Peyer's patch (tissue), 4 donors: Measurements from ENCODE around the gene ARL8B. TPM values are rescaled to one million over a fixed set of nuclear protein-coding genes. Genes with fewer than 3 reads are reported as not detected.

Experiments
- DNase-seq, 3 donors: peaks; one replicate each; pipeline ENCODE4 v3.0.0-alpha.2; 2017 to 2019
- H3K27ac ChIP-seq, 4 donors: fragments of 200-600 bp; sonication (generic); one replicate each; pipeline ENCODE4 v1.5.1; 2016 to 2019
- H3K27me3 ChIP-seq, 2 donors: fragments of 200-600 bp; sonication (generic); one replicate each; pipeline ENCODE4 v1.5.1; 2019
- H3K36me3 ChIP-seq, 3 donors: fragments of 200-600 bp; sonication (generic); one replicate each; pipeline ENCODE4 v1.5.1; 2016 to 2019
- H3K4me1 ChIP-seq, 4 donors: fragments of 200-600 bp; sonication (generic); one replicate each; pipeline ENCODE4 v1.5.1; 2016 to 2019
- H3K4me3 ChIP-seq, 4 donors: fragments of 200-600 bp; sonication (generic); 1 replicate in 3 of 4; 2 replicates in 1 of 4; pipeline ENCODE4 v1.5.1; 2016 to 2019; ENCODE audit warnings: mild to moderate bottlenecking in 1 of 4
- H3K9me3 ChIP-seq, 4 donors: fragments of 200-600 bp; sonication (generic); one replicate each; pipeline ENCODE4 v1.5.1; 2016 to 2019; ENCODE audit warnings: mild to moderate bottlenecking in 1 of 4
- CTCF ChIP-seq, 6 experiments: fragments of 450-650 bp in 4 of 6; fragments of 200-600 bp in 2 of 6; sonication (generic) in 1 of 6; IDR thresholded peaks; one replicate each; pipeline ENCODE4 v1.5.1; 2017 to 2019; ENCODE audit warnings: antibody characterized with exemption in 6 of 6, mild to moderate bottlenecking in 3 of 6, moderate library complexity in 1 of 6
- POLR2A ChIP-seq, 2 donors: fragments of 450-650 bp; IDR thresholded peaks; one replicate each; pipeline ENCODE4 v1.5.1; 2017; ENCODE audit warnings: antibody characterized with exemption in 2 of 2, mild to moderate bottlenecking in 2 of 2, moderate library complexity in 2 of 2
- total RNA-seq, 4 donors: library from RNA; depleted of rRNA; stranded (reverse); fragments of >200 nt; gene quantifications; one replicate each; pipeline ENCODE4 v1.1.0, GENCODE V29; 2016

ARL8B gene
- total RNA-seq, 4 donors from 2014 or later: 32.6 to 47.0 (median 36.8) TPM

- no peaks in the 10 kb centered on the region for H3K9me3 ChIP-seq
- no peaks in the 10 kb centered on the region for H3K36me3 ChIP-seq
- DNase-seq: no peak
- H3K4me1 ChIP-seq: peaks cover 0 to 32% (median 0%) of the 10 kb centered on the region in 4 donors
- no peak overlapping the region for H3K4me3 ChIP-seq
- TF ChIP-seq POLR2A (IDR thresholded peaks at IDR 0.05): no peak
- no peaks in the 10 kb centered on the region for H3K27me3 ChIP-seq
- H3K27ac ChIP-seq: peak overlapping the region in 1 of 4 donors; percentile 26
Observed at GRCh38 chr3:5136919-5137429, 14.9 kb downstream of the ARL8B start.

DNA sequence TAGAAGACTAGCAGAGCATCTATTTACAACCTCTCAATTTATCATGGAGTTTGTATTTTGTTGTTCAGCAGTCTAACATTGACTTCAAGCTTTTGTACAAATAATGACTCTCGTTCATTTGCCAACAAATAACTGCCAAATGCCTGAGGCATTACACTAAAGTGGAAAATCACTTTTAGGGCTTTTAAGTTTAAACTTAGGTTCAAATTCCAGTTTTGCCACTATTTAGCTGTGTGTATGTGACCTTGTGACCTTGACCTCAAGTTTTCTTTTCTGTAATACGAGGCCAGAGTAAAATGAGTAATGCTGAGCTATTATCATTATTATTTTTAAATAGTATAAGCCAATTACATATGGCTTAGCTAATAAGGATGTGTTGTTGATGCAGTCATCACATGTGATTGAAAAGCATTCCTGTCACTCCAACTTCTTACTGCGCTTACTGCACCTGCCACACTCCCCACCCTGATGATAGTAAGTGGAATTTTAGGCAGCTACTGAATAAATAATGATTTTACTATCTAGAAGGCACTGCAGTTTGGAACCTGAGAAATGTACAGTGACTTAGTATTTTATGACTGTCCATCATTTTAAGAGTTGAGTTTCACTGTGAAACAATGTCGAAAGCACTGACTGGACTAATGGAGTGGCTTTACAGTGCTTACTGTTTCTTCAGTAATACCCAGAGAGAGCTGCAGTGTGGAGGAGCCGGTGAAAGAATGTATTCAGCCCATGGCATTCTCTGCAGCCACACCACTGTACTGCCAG lies 16.3 kb downstream of the ARL8B start:
- H3K9me3 ChIP-seq: no peaks in the 10 kb centered on the region
- no peaks in the 10 kb centered on the region for H3K36me3 ChIP-seq
- no peak overlapping the region for H3K27ac ChIP-seq
- TF ChIP-seq POLR2A (IDR thresholded peaks at IDR 0.05): no peak
- TF ChIP-seq CTCF (IDR thresholded peaks at IDR 0.05): no peak
- peaks cover 0 to 28% (median 0%) of the 10 kb centered on the region in 4 donors for H3K4me1 ChIP-seq
- H3K4me3 ChIP-seq: no peak overlapping the region
- no peaks in the 10 kb centered on the region for H3K27me3 ChIP-seq
- no peak for DNase-seq

DNA sequence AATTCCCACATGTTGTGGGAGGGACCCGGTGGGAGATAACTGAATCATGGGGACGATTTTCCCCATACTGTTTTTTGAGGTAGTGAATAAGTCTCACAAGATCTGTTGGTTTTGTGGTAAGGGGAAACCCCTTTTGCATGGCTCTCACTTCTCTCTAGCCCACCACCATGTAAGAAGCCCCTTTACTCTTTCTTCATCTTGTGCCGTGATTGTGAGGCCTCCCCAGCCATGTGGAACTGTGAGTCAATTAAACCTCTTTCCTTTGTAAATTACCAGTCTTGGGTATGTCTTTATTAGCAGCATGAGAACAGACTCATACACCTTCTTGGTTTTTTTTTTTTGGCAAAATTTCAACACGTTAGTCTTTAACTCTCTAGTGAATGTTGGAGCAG lies 18.1 kb downstream of the ARL8B start:
- Histone ChIP-seq H3K27ac (no peak overlapping the region), H3K4me3 (no peak overlapping the region), H3K27me3 (no peaks in the 10 kb centered on the region), H3K36me3 (no peaks in the 10 kb centered on the region), H3K4me1 (peaks cover 0 to 27% (median 0%) of the 10 kb centered on the region in 4 donors), H3K9me3 (no peaks in the 10 kb centered on the region)
- TF ChIP-seq CTCF (IDR thresholded peaks at IDR 0.05) (no peak), POLR2A (IDR thresholded peaks at IDR 0.05) (no peak)
- no peak for DNase-seq

- Histone ChIP-seq H3K9me3 (no peaks in the 10 kb centered on the region), H3K36me3 (no peaks in the 10 kb centered on the region), H3K4me1 (peaks cover 0 to 27% (median 0%) of the 10 kb centered on the region in 4 donors), H3K4me3 (no peak overlapping the region), H3K27me3 (no peaks in the 10 kb centered on the region), H3K27ac (no peak overlapping the region)
- no peak for TF ChIP-seq POLR2A (IDR thresholded peaks at IDR 0.05)
- TF ChIP-seq CTCF (IDR thresholded peaks at IDR 0.05): no peak
- no peak for DNase-seq
Observed at GRCh38 chr3:5140839-5141238, 18.7 kb downstream of the ARL8B start.

DNA sequence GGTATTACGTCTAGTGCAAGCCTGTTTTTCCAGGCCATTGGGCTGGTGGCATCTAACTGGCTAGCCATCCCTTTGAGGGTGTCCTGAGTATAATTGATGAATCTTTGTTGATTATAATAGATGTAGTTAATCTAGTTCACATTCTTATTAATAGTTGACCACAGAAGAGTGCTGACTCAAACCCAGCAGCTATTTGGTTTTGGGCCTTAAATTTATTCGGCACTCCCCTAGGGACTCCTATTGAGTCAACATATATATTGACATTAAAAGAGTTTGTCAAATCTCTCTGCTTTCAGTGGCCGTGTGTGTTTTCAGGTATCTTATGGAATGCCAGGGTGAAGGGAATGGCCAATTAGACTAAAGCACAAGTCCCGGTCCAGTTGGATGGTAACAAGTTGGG lies 19.7 kb downstream of the ARL8B start:
- Histone ChIP-seq H3K9me3 (no peaks in the 10 kb centered on the region), H3K4me3 (no peak overlapping the region), H3K27ac (no peak overlapping the region), H3K36me3 (no peaks in the 10 kb centered on the region), H3K4me1 (peaks cover 0 to 23% (median 0%) of the 10 kb centered on the region in 4 donors), H3K27me3 (no peaks in the 10 kb centered on the region)
- DNase-seq: no peak
- TF ChIP-seq POLR2A (IDR thresholded peaks at IDR 0.05) (no peak), CTCF (IDR thresholded peaks at IDR 0.05) (no peak)

DNA sequence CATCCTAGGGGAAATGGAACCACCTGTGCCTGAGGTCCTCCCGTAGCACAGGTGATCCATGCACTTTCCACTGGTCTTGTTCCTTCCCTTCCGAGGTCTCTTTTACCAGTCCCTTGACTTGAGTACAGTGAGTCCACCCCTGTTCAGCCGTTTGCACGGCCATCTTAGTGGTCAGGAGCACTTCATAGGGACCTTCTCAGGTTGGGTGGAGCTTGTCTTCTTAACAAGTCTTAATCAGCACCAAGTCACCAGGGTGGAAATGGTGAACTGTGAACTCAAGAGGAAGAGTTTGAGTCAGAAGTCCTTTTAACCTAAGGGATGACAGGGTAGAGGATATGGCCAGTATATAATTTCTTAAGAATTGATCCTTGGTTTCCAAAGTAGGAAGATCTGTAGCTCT lies 21.4 kb downstream of the ARL8B start:
- Histone ChIP-seq H3K27ac (no peak overlapping the region), H3K36me3 (no peaks in the 10 kb centered on the region), H3K9me3 (no peaks in the 10 kb centered on the region), H3K27me3 (no peaks in the 10 kb centered on the region), H3K4me3 (no peak overlapping the region), H3K4me1 (peaks cover 0 to 8% (median 0%) of the 10 kb centered on the region in 4 donors)
- DNase-seq: no peak
- TF ChIP-seq POLR2A (IDR thresholded peaks at IDR 0.05) (no peak), CTCF (IDR thresholded peaks at IDR 0.05) (no peak)
